HG02852 (cell line): ENCODE data around the gene CAMK2N1.

Experiments used
- ATAC-seq: cut with Tn5 transposase; IDR thresholded peaks from one replicate; pipeline ENCODE4 v1.9.1; 2021; ENCODE audit warnings: mild to moderate bottlenecking, moderate library complexity; ENCODE audit not compliant: unreplicated experiment

The CAMK2N1 gene

DNA sequence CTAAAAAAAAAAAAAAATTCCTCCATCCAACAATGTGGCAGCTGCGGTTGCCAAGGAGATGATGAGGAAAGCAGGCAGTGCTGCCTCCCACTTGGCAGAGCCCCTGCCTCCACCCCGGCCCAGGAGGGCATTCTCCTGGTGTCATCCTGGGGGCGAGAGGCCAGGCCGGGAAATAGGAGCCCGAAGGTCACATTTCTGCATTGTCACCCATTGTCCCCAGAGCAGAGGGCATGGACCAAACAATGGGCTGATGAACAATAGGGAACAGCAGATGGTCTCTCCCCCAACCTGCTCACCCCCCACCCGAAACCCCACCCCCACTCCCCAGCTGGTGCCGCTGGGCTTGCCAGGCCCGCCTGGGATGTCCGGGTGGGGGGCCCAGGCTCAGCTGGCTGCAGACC is 37.3 kb downstream of the CAMK2N1 start:
- no peak for ATAC-seq

DNA sequence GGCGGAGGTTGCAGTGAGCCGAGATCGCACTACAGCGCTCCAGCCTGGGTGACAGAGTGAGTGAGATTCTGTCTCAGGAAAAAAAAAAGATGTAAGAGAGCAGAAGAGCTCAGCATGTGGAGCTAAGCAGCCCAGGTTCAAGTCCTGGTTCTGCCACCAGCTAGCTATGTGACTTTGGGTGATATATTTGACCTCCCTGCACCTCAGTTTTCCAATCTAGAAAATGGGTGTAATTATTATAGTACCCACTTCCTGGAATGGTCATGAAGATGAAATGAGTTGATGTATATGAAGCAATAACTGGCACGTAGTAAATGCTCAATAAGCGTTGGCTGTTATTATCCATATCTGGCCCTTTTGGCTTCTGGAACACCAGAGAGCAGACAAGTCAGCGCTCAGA is 38.2 kb downstream of the CAMK2N1 start:
- ATAC-seq = no peak

DNA sequence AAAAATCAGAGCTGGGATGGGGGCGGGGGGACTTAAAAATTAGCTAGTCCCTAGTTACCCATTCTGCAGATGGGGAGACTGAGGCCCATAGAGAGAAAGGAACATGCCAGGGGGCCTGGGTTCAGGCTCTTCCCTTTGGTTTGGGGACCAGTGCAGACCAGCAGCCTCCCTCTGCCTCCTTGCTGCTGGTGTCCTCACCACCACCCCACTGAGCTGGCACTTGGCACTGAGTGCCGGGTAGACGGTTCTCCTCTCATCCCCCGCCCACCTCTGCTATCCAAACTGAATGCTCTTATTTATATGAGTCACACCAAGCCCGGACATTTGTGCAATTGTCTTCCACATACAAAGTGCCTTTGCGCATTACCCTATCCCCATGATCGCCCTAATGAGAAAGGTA is 39.2 kb downstream of the CAMK2N1 start:
- ATAC-seq = no peak

DNA sequence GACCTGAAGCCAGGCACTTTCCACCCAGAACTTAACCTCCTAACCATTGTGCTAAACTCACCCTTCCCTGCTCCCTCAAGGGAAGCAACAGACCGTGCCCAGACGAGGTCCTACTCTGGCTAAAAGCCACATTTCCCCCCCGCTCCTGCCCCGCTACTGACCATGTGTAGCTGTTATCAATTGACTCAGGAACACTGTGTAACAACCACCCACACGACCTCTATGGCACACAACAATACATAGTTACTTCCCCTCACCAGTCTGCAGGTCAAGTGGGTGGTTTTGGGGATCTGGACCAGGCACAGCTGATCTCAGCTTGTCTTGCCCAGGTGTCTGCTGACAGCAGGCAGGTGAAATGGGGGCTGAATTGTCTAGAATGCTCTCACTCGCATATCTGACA is 40.1 kb downstream of the CAMK2N1 start:
- no peak for ATAC-seq

DNA sequence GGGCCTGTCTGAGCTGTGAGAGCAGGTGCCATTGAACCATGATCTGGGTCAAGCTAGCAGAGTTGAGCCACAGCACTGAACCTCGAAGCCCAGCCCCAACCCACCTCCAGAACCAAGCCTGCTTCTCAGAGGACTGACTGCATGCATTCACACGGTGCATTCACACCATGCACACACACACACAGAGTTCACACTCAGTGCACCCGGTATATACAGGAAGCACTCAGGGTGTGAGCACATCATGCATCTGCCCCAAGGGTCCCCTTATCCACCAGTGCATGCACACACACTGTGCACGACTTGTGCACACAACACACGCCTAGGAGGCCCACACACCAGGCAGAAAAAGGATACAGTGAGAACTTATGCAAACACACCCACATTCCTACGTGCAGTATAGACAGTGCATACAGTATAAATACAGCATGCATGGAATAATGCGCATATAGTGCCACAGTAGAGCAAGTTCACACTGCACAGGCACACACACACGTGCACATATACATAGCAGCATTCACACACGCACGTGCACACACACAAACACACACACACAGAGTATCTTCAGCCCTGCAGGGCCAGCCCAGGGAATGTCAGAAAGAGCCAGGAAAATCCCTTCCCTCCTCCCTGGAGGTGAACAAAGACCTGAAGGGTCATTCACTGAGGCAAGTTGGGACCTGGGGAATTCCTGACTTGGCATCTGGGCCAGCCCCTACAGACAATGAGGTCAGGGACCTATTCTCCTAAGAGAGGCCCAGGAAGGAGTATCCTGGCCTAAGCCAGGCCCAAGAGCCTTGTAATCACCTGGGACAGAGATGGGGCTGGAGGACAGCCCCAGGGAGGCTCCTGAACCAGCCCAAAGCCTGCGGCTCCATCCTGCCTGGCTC is 42.1 kb downstream of the CAMK2N1 start:
- no peak for ATAC-seq

DNA sequence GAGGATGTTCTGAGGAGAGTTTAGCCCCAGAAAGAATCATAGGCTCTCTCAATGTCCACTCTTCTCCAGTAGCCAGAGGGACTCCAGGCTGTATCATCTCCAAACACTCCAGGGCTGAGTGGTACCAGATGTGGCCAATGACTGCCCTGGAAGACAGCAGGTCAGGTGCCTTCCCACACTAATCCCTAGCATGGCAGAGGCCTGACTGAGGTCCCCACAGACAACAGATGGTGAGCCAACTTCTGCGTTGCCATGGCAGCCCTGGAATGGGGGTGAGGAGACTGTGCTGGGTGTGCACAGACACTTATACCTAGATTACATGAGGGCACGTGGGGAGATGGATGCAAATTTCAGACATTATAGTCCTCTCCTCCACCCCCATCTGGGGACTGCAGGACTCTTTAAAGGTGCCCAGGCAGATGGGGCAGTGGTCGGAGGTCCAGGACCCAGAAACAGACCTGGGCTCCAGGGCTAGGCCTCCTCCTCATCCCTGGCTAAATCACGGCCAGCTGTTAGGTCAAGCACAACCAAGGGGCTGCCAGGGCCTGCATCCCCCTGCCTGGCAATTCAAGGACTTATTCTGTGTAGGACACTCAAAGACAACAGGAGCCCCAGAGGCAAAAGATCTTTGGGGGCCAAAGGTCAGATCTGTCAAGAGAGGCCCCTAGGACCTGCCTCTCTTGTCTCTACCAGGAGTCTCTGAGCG is 42.9 kb downstream of the CAMK2N1 start:
- no peak for ATAC-seq

- no peak for ATAC-seq
Measured at GRCh38 chr1:20440785-20441200, 45.2 kb downstream of the CAMK2N1 start.

GRCh38 chr1:20439282-20439681 is 46.7 kb downstream of the CAMK2N1 start:
- no peak for ATAC-seq

DNA sequence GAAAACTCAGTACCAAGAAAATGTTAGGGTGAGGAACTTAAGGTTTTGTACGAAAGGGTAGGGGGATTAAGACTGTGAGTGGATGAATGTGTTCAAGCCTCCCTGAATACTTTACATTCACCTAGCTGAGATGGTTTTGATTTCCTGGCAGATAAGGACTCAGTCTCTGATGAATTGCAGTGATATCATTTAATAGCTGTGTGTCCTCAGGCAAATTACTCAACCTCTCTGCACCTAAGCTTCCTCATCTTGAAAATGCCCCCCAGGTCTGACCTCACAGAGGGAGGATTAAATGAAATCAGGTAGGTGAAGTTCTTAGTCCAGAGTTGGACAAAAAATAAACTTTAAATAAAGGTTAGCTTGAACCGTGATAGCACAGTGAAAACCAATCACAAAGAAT is 48.4 kb downstream of the CAMK2N1 start:
- ATAC-seq = no peak

GRCh38 chr1:20432891-20433290 is 53.1 kb downstream of the CAMK2N1 start:
- ATAC-seq = no peak
